CD4-positive, alpha-beta T cell treated with Interleukin-6 for 4 hours (primary cell): ENCODE measurements around the gene LPO.
A peak's percentile ranks its signal among the peaks of the same experiment; 100 is the strongest.

ENCODE experiments used
- DNase-seq: peaks from one replicate; pipeline ENCODE4 v3.0.0-alpha.2; 2020; ENCODE audit warnings: mixed read lengths

Gene LPO

GRCh38 chr17:58306131-58306951 is 68.0 kb downstream of the LPO start:
- no peak for DNase-seq

- DNase-seq = no peak
Measured at GRCh38 chr17:58307468-58308172, 69.2 kb downstream of the LPO start.

DNA sequence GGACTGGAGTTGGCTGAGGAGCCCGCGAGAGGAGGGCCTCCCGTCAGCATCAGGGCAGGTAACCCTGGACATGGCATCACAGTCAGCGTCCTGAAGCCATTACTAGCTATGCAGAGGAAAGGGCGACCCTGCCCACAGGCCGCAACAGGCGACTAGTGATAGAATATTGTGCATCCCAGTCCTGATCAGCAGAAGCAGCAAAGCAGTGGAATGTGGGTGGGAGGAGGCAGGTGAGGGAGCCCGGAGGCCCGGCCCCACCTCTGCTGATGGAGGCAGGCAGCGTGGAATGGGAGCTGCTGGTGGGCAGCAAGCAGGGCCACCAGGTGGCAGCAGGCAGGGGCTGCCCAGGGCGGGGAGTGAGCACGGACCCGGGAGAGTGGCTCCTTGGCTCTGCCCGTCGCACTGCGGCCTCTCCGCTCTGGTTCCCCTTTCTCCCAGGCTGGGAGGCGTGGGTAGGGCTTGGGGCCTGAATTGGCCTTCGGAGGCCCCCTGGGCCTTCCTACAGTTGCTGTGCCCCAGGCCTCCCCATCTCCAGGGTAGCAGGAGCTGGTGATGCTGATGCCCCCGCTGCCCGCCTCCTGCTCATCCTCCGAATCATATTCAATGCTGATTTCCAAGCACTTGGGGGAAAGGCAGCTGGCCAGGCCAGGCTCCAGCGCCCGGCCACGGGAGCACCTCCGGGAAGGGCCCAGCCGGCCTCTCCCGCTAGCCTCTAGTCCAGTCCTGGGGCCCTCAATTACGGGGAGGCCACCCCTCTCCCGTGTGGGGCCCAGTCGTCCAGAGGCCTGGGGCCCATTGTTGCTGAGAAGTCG is 70.0 kb downstream of the LPO start:
- DNase-seq = no peak

DNA sequence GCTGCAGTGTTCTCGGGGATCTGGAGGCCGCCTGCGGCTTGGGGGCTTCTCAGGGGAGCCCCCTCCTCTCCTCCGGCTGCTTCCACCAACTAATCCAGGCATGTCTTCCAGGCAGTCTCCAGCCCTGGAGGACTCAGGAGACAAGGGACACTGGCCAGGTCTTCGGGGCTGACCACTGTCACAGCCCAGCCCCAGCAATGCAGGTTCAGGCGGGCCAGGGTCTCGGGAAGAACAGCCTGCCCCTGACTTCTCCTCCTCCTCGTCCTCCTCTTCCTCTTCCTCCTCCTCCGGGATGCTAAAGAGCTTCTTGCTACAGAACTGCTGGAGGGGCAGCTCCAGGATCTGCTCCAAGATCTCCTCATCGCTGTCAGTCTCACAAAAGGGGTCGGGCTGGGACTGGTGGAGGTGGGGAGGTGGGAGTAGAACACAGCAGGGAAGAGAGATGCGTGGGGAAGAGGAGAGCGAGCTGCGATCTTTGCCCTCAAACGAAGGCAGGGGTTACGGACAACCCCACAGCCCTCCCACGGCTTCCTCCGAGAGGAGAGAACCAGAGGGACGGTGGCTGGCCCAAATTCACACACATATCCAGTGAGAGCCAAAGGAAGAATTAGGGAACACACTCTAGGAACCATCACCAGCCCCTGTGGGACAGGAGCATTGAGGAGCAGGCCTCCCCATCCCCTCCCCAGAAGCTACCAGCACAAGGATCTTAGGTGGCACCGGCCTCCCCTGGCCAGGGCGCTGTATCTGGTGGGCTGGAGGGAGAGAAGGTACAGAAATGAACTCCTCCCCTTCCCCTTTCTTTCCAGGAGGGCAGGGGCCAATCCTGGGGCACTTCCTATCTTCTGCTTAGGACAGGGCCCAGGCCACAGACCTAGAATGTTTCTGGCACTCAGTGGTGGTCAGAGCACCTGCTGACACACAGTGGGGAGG is 70.9 kb downstream of the LPO start:
- DNase-seq = no peak

- DNase-seq = no peak
Measured at GRCh38 chr17:58309918-58310259, 71.5 kb downstream of the LPO start.

- no peak for DNase-seq
Measured at GRCh38 chr17:58310511-58311428, 72.4 kb downstream of the LPO start.

DNA sequence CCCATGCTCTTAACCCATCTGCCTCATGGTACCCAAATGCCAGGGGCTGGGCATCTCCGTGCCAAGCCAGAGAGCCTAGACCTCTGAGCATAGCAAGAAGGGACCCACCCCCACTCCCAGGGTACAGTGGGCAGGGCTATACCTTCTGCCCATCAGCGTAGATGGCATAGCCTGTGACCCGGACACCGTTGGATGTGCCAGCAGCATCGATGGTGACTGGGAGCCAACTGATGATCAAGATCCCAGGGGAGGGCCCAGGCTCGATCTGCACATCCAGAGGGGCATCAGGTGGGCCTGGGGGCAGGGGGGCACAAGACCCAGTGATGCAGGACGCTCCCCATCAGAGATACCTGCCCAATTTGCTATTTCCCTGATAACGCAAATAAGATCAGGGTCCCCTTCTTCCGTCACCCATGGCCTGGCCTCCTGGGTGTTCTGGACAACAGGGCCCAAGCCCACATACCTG is 73.1 kb downstream of the LPO start:
- DNase-seq = no peak

GRCh38 chr17:58312021-58312630 is 73.7 kb downstream of the LPO start:
- DNase-seq = no peak

- DNase-seq = no peak
Measured at GRCh38 chr17:58312829-58313228, 74.4 kb downstream of the LPO start.

GRCh38 chr17:58313815-58314705 is 75.7 kb downstream of the LPO start:
- DNase-seq = no peak

DNA sequence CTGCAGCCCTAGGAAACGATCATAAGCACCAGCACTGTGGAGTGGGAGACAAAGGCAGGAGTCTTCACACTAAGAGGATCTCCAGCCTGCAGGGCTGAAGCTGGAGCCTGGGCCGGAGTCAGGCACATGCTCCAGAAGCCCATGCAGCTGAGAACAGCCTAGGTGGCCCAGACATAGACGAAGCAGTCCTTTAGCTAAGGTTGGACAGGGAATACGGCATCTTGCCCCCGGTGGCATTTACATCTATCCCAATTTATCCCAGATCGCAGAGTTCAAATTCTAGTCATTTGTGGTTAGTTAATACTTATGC is 76.3 kb downstream of the LPO start:
- no peak for DNase-seq

GRCh38 chr17:58315281-58315711 is 76.9 kb downstream of the LPO start:
- DNase-seq = no peak

GRCh38 chr17:58315750-58316149 is 77.4 kb downstream of the LPO start:
- no peak for DNase-seq

DNA sequence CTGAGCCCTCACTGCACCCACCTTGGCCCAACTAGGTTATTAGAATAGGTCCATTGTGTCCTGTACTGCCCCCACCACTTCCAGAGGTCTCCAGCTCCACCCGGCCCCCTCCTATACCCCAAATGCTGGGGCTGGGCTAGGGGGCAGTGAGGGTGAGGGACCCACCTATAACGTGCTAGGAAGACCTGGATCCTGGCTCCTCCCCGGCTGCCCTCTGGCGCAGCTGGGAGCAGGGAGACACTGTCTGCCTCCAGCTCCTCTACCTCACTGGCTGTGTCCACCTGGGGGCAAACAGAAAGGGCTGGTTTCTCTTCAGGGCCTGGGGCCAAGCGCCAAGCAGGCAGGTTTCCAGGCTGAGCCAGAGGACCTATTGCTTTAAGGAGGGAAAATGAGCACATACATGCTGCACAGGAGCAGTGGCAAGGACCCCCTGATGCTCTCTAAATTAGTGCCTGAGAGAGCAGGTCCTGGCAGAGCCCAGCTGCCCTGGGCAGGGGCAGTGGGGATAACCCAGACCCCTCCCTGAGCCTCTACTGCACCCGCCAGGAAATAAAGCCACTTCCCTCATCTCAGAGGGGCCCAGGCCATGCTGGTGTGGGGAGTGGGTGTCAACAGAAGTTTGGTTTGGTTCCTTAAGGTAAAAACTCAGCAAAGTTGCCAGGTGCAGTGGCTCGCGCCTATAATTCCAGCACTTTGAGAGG is 78.0 kb downstream of the LPO start:
- no peak for DNase-seq

DNA sequence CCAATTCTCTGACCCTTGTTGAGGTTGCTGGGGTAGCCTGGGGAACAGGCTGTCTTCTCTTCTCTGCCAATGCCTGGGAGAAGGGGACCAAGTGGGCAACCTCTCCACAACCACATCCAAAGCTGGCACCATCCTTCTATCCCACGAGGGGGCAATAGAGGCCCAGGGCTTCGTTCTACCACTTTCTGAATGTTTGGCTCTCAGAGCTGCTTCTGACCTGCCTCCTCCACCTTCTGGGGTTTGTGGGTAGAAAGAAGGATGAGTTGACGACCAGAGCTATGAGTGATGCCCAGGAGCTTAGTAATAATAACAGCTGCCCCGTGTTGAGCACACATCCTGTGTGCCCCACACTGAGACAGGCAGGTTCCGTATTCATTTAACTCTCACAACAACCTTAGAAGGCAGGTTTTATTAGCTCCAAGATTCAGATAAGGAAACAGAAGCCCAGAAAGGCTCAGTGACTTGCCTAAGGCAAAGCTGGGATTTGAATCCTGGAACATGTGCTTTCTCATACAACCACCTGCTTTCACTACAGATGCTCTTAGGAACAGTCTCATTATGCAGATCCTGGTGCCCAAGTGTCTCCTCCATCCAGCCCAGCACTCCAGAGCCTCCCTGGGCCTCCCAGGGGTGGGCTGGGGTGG is 79.2 kb downstream of the LPO start:
- DNase-seq = peak; percentile 81

- DNase-seq = no peak
Measured at GRCh38 chr17:58318065-58318481, 79.7 kb downstream of the LPO start.
